ENCODE results near the gene HTT. TPM values are rescaled to one million over a fixed set of nuclear protein-coding genes. Genes with fewer than 3 reads are reported as not detected.

The HTT gene
- polyA plus RNA-seq, 2 of the 4 experiments (the other 2 are of a cell fraction): 14.5 to 16.9 TPM

- Histone ChIP-seq H3K4me1 (no peaks in the 10 kb centered on the region), H3K27ac (no peak overlapping the region), H3K4me3 (no peak overlapping the region), H3K9me3 (no peaks in the 10 kb centered on the region), H3K4me2 (no peak overlapping the region)
- no peak for ATAC-seq
- ChIA-PET CTCF (interaction anchor here (0.9 kb wide), 1 partner anchor 268 kb away, joined by 3 read pairs; no protein-coding TSS in a partner anchor), POLR2A (no interaction called here)
- FAIRE-seq: no peak
- no peak for DNase-seq (ENCODE audit: low read depth in 1 of 2, low spot score in 1 of 2)
- 92% methylated on average over 12 of the region's 12 CpGs for WGBS (ENCODE audit: missing lambda C conversion rate)
- no peak for TF ChIP-seq TFCP2L1 (CRISPR knock-in tag; IDR thresholded peaks at IDR 0.05)
These were observed 138.1 kb downstream of the HTT start for GRCh38 chr4:3212391-3213105.

GRCh38 chr4:3213106-3213425 is 138.6 kb downstream of the HTT start:
- H3K27ac ChIP-seq: no peak overlapping the region
- H3K4me2 ChIP-seq: no peak overlapping the region
- no peaks in the 10 kb centered on the region for H3K9me3 ChIP-seq
- WGBS (ENCODE audit: missing lambda C conversion rate): 82% methylated on average over 4 of the region's 4 CpGs
- CTCF ChIA-PET: no interaction called here
- ATAC-seq: no peak
- no peak for DNase-seq (ENCODE audit: low read depth in 1 of 2, low spot score in 1 of 2)
- no peak for FAIRE-seq
- POLR2A ChIA-PET: no interaction called here
- TF ChIP-seq ATOH8 (CRISPR knock-in tag; IDR thresholded peaks at IDR 0.05; ENCODE audit: low read depth): no peak
- TF ChIP-seq SMC3 (IDR thresholded peaks at IDR 0.05): no peak
- TF ChIP-seq KDM5A (IDR thresholded peaks at IDR 0.05): no peak
- TF ChIP-seq MAZ (IDR thresholded peaks at IDR 0.05; ENCODE audit: borderline replicate concordance, low read depth, low read length): no peak
- no peak for TF ChIP-seq MAX (IDR thresholded peaks at IDR 0.05)
- no peak for TF ChIP-seq CHD4 (IDR thresholded peaks at IDR 0.05; ENCODE audit: borderline replicate concordance)
- TF ChIP-seq POLR2AphosphoS2 (conservative IDR thresholded peaks at IDR 0.05; ENCODE audit: low read length): no peak
- no peak for TF ChIP-seq CHD2 (IDR thresholded peaks at IDR 0.05; ENCODE audit: low read length, partially characterized antibody)
- TF ChIP-seq REST (IDR thresholded peaks at IDR 0.05): no peak
- TF ChIP-seq RCOR1 (IDR thresholded peaks at IDR 0.05; ENCODE audit: low read depth, low read length): no peak
- TF ChIP-seq KDM1A (IDR thresholded peaks at IDR 0.05; ENCODE audit: low read depth): no peak
- TF ChIP-seq PHF8 (IDR thresholded peaks at IDR 0.05; ENCODE audit: borderline replicate concordance, low read depth): no peak
- no peak for TF ChIP-seq NR3C1 (IDR thresholded peaks at IDR 0.05)
- no peak for TF ChIP-seq HMGXB4 (CRISPR knock-in tag; IDR thresholded peaks at IDR 0.05; ENCODE audit: borderline replicate concordance)
- TF ChIP-seq GATA3 (IDR thresholded peaks at IDR 0.05; ENCODE audit: borderline replicate concordance): no peak
- no peak for TF ChIP-seq EHF (CRISPR knock-in tag; IDR thresholded peaks at IDR 0.05)
- TF ChIP-seq MYC (IDR thresholded peaks at IDR 0.05; ENCODE audit: borderline replicate concordance, low read length): no peak
- TF ChIP-seq ZNF302 (CRISPR knock-in tag; IDR thresholded peaks at IDR 0.05): no peak
- no peak for TF ChIP-seq NPAS2 (CRISPR knock-in tag; IDR thresholded peaks at IDR 0.05; ENCODE audit: borderline replicate concordance)
- TF ChIP-seq HOXB5 (CRISPR knock-in tag; IDR thresholded peaks at IDR 0.05): no peak
- no peak overlapping the region for H3K4me3 ChIP-seq
- H3K4me1 ChIP-seq: no peaks in the 10 kb centered on the region
